Measurements from ENCODE around the gene LDLR.
"Not testable (repeated sequence)": the region's sequence is repeated elsewhere in the genome, so short reads cannot be mapped to it uniquely, and the experiment has no call there.

Gene LDLR

GRCh38 chr19:11059511-11060358 lies 29.5 kb upstream of the LDLR start:
- H3K9me3 ChIP-seq, result no peaks in the 10 kb centered on the region
- H3K4me1 ChIP-seq, result no peaks in the 10 kb centered on the region
- peaks cover 52% of the 10 kb centered on the region for H3K36me3 ChIP-seq (replicated peaks)
- no peak for DNase-seq (ENCODE audit: low spot score in 2 of 2)
- no peak overlapping the region for H3K4me3 ChIP-seq
- no peaks in the 10 kb centered on the region for H3K27me3 ChIP-seq (ENCODE audit: low read depth)
- in situ Hi-C loops (cut with MboI; ENCODE audit: low sequenced_read_pairs), result no loop called here

- in situ Hi-C loops (cut with MboI; ENCODE audit: low sequenced_read_pairs), result no loop called here
- DNase-seq (ENCODE audit: low spot score in 2 of 2), result no peak
- Histone ChIP-seq H3K4me3 (no peak overlapping the region), H3K27me3 (ENCODE audit: low read depth) (no peaks in the 10 kb centered on the region), H3K36me3 (replicated peaks) (peaks cover 57% of the 10 kb centered on the region), H3K9me3 (no peaks in the 10 kb centered on the region), H3K4me1 (no peaks in the 10 kb centered on the region)
These were observed 27.3 kb upstream of the LDLR start for GRCh38 chr19:11061952-11062351.

GRCh38 chr19:11063434-11063833 lies 25.8 kb upstream of the LDLR start:
- no peak for DNase-seq (ENCODE audit: low spot score in 2 of 2)
- Histone ChIP-seq H3K9me3 (no peaks in the 10 kb centered on the region), H3K36me3 (replicated peaks) (peaks cover 62% of the 10 kb centered on the region), H3K4me1 (no peaks in the 10 kb centered on the region), H3K4me3 (no peak overlapping the region), H3K27me3 (ENCODE audit: low read depth) (no peaks in the 10 kb centered on the region)
- in situ Hi-C loops (cut with MboI; ENCODE audit: low sequenced_read_pairs), result no loop called here

- no peak for DNase-seq (ENCODE audit: low spot score in 2 of 2)
- no peaks in the 10 kb centered on the region for H3K4me1 ChIP-seq
- no peak overlapping the region for H3K4me3 ChIP-seq
- no peaks in the 10 kb centered on the region for H3K27me3 ChIP-seq (ENCODE audit: low read depth)
- no peaks in the 10 kb centered on the region for H3K9me3 ChIP-seq
- in situ Hi-C loops (cut with MboI; ENCODE audit: low sequenced_read_pairs), result no loop called here
- H3K36me3 ChIP-seq (replicated peaks), result peaks cover 56% of the 10 kb centered on the region
These were observed 24.4 kb upstream of the LDLR start for GRCh38 chr19:11064831-11065303.

GRCh38 chr19:11066326-11066725 lies 22.9 kb upstream of the LDLR start:
- H3K27me3 ChIP-seq (ENCODE audit: low read depth), result no peaks in the 10 kb centered on the region
- no peak for DNase-seq (ENCODE audit: low spot score in 2 of 2)
- peaks cover 45% of the 10 kb centered on the region for H3K36me3 ChIP-seq (replicated peaks)
- no peaks in the 10 kb centered on the region for H3K9me3 ChIP-seq
- H3K4me3 ChIP-seq, result no peak overlapping the region
- in situ Hi-C loops (cut with MboI; ENCODE audit: low sequenced_read_pairs), result no loop called here
- no peaks in the 10 kb centered on the region for H3K4me1 ChIP-seq

GRCh38 chr19:11067356-11068113 lies 21.7 kb upstream of the LDLR start:
- H3K9me3 ChIP-seq, result no peaks in the 10 kb centered on the region
- H3K4me1 ChIP-seq, result no peaks in the 10 kb centered on the region
- in situ Hi-C loops (cut with MboI; ENCODE audit: low sequenced_read_pairs), result no loop called here
- H3K36me3 ChIP-seq (replicated peaks), result peaks cover 33% of the 10 kb centered on the region
- no peak for DNase-seq (ENCODE audit: low spot score in 2 of 2)
- H3K4me3 ChIP-seq, result no peak overlapping the region
- no peaks in the 10 kb centered on the region for H3K27me3 ChIP-seq (ENCODE audit: low read depth)

- Histone ChIP-seq H3K36me3 (replicated peaks) (peaks cover 19% of the 10 kb centered on the region), H3K27me3 (ENCODE audit: low read depth) (no peaks in the 10 kb centered on the region), H3K9me3 (no peaks in the 10 kb centered on the region), H3K4me1 (no peaks in the 10 kb centered on the region), H3K4me3 (no peak overlapping the region)
- in situ Hi-C loops (cut with MboI; ENCODE audit: low sequenced_read_pairs), result no loop called here
- DNase-seq (ENCODE audit: low spot score in 2 of 2), result no peak
These were observed 19.7 kb upstream of the LDLR start for GRCh38 chr19:11069561-11069960.

GRCh38 chr19:11070123-11070522 lies 19.1 kb upstream of the LDLR start:
- Histone ChIP-seq H3K4me3 (no peak overlapping the region), H3K27me3 (ENCODE audit: low read depth) (no peaks in the 10 kb centered on the region), H3K9me3 (no peaks in the 10 kb centered on the region), H3K4me1 (no peaks in the 10 kb centered on the region), H3K36me3 (replicated peaks) (peaks cover 15% of the 10 kb centered on the region)
- DNase-seq (ENCODE audit: low spot score in 2 of 2), result no peak
- in situ Hi-C loops (cut with MboI; ENCODE audit: low sequenced_read_pairs), result no loop called here

- in situ Hi-C loops (cut with MboI; ENCODE audit: low sequenced_read_pairs), result no loop called here
- H3K27me3 ChIP-seq (ENCODE audit: low read depth), result no peaks in the 10 kb centered on the region
These were observed 15.7 kb upstream of the LDLR start for GRCh38 chr19:11073568-11073967.

GRCh38 chr19:11076792-11077191 lies 12.5 kb upstream of the LDLR start:
- H3K36me3 ChIP-seq (replicated peaks); DNase-seq (ENCODE audit: low spot score in 2 of 2); H3K4me1 ChIP-seq; H3K27me3 ChIP-seq (ENCODE audit: low read depth); H3K4me3 ChIP-seq; H3K9me3 ChIP-seq; in situ Hi-C loops (cut with MboI; ENCODE audit: low sequenced_read_pairs): not testable (repeated sequence)

More at GRCh38 chr19:11073568-11073967, 15.7 kb upstream of the LDLR start:
- Histone ChIP-seq H3K36me3 (replicated peaks) (no peaks in the 10 kb centered on the region), H3K4me1 (no peaks in the 10 kb centered on the region), H3K9me3 (no peaks in the 10 kb centered on the region), H3K4me3 (no peak overlapping the region)
- no peak for DNase-seq (ENCODE audit: low spot score in 2 of 2)

GRCh38 chr19:11078893-11079292 lies 10.4 kb upstream of the LDLR start:
- Histone ChIP-seq H3K36me3 (replicated peaks) (no peaks in the 10 kb centered on the region), H3K9me3 (no peaks in the 10 kb centered on the region), H3K27me3 (ENCODE audit: low read depth) (no peaks in the 10 kb centered on the region), H3K4me1 (no peaks in the 10 kb centered on the region), H3K4me3 (no peak overlapping the region)
- in situ Hi-C loops (cut with MboI; ENCODE audit: low sequenced_read_pairs), result no loop called here
- no peak for DNase-seq (ENCODE audit: low spot score in 2 of 2)

- H3K27me3 ChIP-seq (ENCODE audit: low read depth), result no peaks in the 10 kb centered on the region
- H3K4me1 ChIP-seq, result no peaks in the 10 kb centered on the region
- H3K4me3 ChIP-seq, result no peak overlapping the region
- in situ Hi-C loops (cut with MboI; ENCODE audit: low sequenced_read_pairs), result no loop called here
- no peak for DNase-seq (ENCODE audit: low spot score in 2 of 2)
- H3K9me3 ChIP-seq, result no peaks in the 10 kb centered on the region
- no peaks in the 10 kb centered on the region for H3K36me3 ChIP-seq (replicated peaks)
These were observed 9.3 kb upstream of the LDLR start for GRCh38 chr19:11079999-11080398.

- no peak for DNase-seq (ENCODE audit: low spot score in 2 of 2)
- in situ Hi-C loops (cut with MboI; ENCODE audit: low sequenced_read_pairs), result no loop called here
- Histone ChIP-seq H3K27me3 (ENCODE audit: low read depth) (no peaks in the 10 kb centered on the region), H3K9me3 (no peaks in the 10 kb centered on the region), H3K4me1 (peaks cover 20% of the 10 kb centered on the region), H3K36me3 (replicated peaks) (peaks cover 23% of the 10 kb centered on the region), H3K4me3 (no peak overlapping the region)
These were observed 1.3 kb upstream of the LDLR start for GRCh38 chr19:11087870-11088505.
